K562 (cell line): Measurements from ENCODE around the gene DGLUCY. TPM values are rescaled to one million over a fixed set of nuclear protein-coding genes. Genes with fewer than 3 reads are reported as not detected.
A peak's percentile ranks its signal among the peaks of the same experiment; 100 is the strongest.

ENCODE experiments used
- ATAC-seq: fragments of 200-7000 bp; cut with Tn5 transposase; 3 replicates; pipeline ENCODE4 v1.9.1; 2020; ENCODE audit warnings: moderate library complexity
- BruUV-seq: library from RNA; stranded (reverse); fragments of 400-500 nt; replicated peaks from 2 replicates; lab custom pipeline; 2021; lab: Mats Ljungman, UMichigan
- CTCF ChIA-PET: fragments of 300-600 bp; formaldehyde crosslinking; extraction: SDS; loops from one replicate; lab custom pipeline; 2021; ENCODE audit warnings: low intra/inter-chr PET ratio; lab: Yijun Ruan, JAX
- POLR2A ChIA-PET: fragments of 300-600, 350-650 bp; sonication (Branson Sonifier 250); formaldehyde crosslinking; extraction: SDS; loops from one replicate; lab custom pipeline; 2021; ENCODE audit warnings: antibody characterized with exemption, inconsistent platforms; lab: Yijun Ruan, JAX
- DNase-seq, 4 experiments: peaks; one replicate each; pipeline versions ENCODE4 v3.0.0 to v3.0.0-alpha.2; 2011 to 2018; ENCODE audit warnings: low spot score in 3 of 4, mixed read lengths in 3 of 4; ENCODE audit errors: extremely low read depth in 1 of 4
- FAIRE-seq: peaks from 2 replicates; lab custom pipeline; 2011; peaks lifted over from hg19 to GRCh38; lab: Jason Lieb, UNC
- H2AFZ ChIP-seq: 2 replicates; pipeline ENCODE4 v1.6.0; 2011; ENCODE audit warnings: low read depth, low read length, control low read depth, inconsistent platforms
- H3K27ac ChIP-seq: fragments of 200-600 bp; 3 replicates; pipeline ENCODE4 v1.8.0; 2011; ENCODE audit warnings: low read depth, mild to moderate bottlenecking, control low read depth, inconsistent platforms, low read length, moderate library complexity, mixed read lengths; ENCODE audit errors: extremely low read depth
- H3K27me3 ChIP-seq, 2 experiments: fragments of 300-600 bp in 1 of 2; 2 replicates in 1 of 2; 3 replicates in 1 of 2; pipeline versions ENCODE4 v1.6.0 to v1.8.0; 2011; ENCODE audit warnings: inconsistent platforms in 2 of 2, low read length in 2 of 2, mild to moderate bottlenecking in 1 of 2, mixed read lengths in 1 of 2, moderate library complexity in 1 of 2; ENCODE audit not compliant: control insufficient read depth in 2 of 2, insufficient read depth in 2 of 2
- H3K36me3 ChIP-seq: fragments of 300-600 bp; 3 replicates; pipeline ENCODE4 v1.8.0; 2011; ENCODE audit warnings: mild to moderate bottlenecking, low read length, inconsistent platforms; ENCODE audit not compliant: control insufficient read depth, insufficient read depth
- H3K4me1 ChIP-seq, 2 experiments: fragments of 200-600 bp in 1 of 2; replicated peaks in 1 of 2; 2 replicates in 1 of 2; 3 replicates in 1 of 2; pipeline versions ENCODE4 v1.5.1 to v1.8.0; 2011; ENCODE audit warnings: inconsistent platforms in 2 of 2, low read length in 2 of 2, mild to moderate bottlenecking in 1 of 2, mixed read lengths in 1 of 2, moderate library complexity in 1 of 2; ENCODE audit not compliant: control insufficient read depth in 2 of 2, insufficient read depth in 2 of 2
- H3K4me2 ChIP-seq: 2 replicates; pipeline ENCODE4 v1.6.1; 2011; ENCODE audit warnings: low read length, control low read depth, inconsistent platforms, mixed read lengths; ENCODE audit not compliant: insufficient read depth
- H3K4me3 ChIP-seq: fragments of 200-600 bp; sonication (generic), shearing (Covaris generic); 2 replicates; pipeline ENCODE4 v1.5.1; 2016; ENCODE audit warnings: control low read depth, inconsistent platforms
- H3K79me2 ChIP-seq: fragments of 200-600 bp; 3 replicates; pipeline ENCODE4 v1.8.0; 2011; ENCODE audit warnings: low read length, inconsistent platforms; ENCODE audit not compliant: control insufficient read depth, insufficient read depth
- H3K9ac ChIP-seq, 2 experiments: 2 replicates each; pipeline versions ENCODE4 v1.6.0 to v1.6.1; 2011; ENCODE audit warnings: low read depth in 2 of 2, low read length in 2 of 2, control low read depth in 1 of 2, inconsistent platforms in 1 of 2, mild to moderate bottlenecking in 1 of 2, mixed read lengths in 1 of 2; ENCODE audit not compliant: insufficient read depth in 1 of 2
- H3K9me1 ChIP-seq: one replicate; pipeline ENCODE4 v1.6.0; 2011; ENCODE audit warnings: inconsistent platforms, mild to moderate bottlenecking, low read length, moderate library complexity; ENCODE audit not compliant: control insufficient read depth, insufficient read depth
- H3K9me3 ChIP-seq: replicated peaks from 2 replicates; pipeline ENCODE4 v1.5.1; 2011; ENCODE audit warnings: low read depth, low read length, inconsistent platforms; ENCODE audit not compliant: control insufficient read depth, insufficient read depth
- H4K20me1 ChIP-seq: replicated peaks from 2 replicates; pipeline ENCODE4 v1.6.1; 2011; ENCODE audit warnings: low read length, inconsistent platforms, mixed read lengths; ENCODE audit not compliant: control insufficient read depth, insufficient read depth
- CBX2 ChIP-seq: fragments of 200-600 bp; sonication (generic); IDR thresholded peaks from one replicate; pipeline ENCODE4 v1.6.1; 2012; ENCODE audit warnings: mild to moderate bottlenecking, low read length, inconsistent platforms; ENCODE audit not compliant: insufficient read depth, poor library complexity, severe bottlenecking
- CREBBP ChIP-seq: IDR thresholded peaks from one replicate; pipeline ENCODE4 v1.6.1; 2012; ENCODE audit warnings: low read depth, mild to moderate bottlenecking, control low read depth, inconsistent platforms, low read length
- KAT2B ChIP-seq: IDR thresholded peaks from one replicate; pipeline ENCODE4 v1.6.1; 2012; ENCODE audit warnings: low read depth, mild to moderate bottlenecking, control low read depth, inconsistent platforms, low read length, moderate library complexity
- MCM3 ChIP-seq: fragments of 450-650 bp; IDR thresholded peaks from 2 replicates; pipeline ENCODE4 v1.6.1; 2016
- MYBL2 ChIP-seq, 2 experiments: fragments of 450-650 bp in 1 of 2; sonication (generic) in 1 of 2; formaldehyde crosslinking in 1 of 2; IDR thresholded peaks; 2 replicates each; pipeline versions ENCODE4 v1.6.1 to v1.8.1; 2017 to 2022; ENCODE audit warnings: borderline replicate concordance in 1 of 2, inconsistent platforms in 1 of 2, low read depth in 1 of 2, mild to moderate bottlenecking in 1 of 2, missing genetic modification reagents in 1 of 2, moderate library complexity in 1 of 2
- TBL1XR1 ChIP-seq, 2 experiments: IDR thresholded peaks; 2 replicates each; pipeline ENCODE4 v1.6.1; 2012; ENCODE audit warnings: improper control_type of control experiment in 2 of 2, low read length in 2 of 2, mild to moderate bottlenecking in 1 of 2
- TGIF2 ChIP-seq: sonication (generic); formaldehyde crosslinking; IDR thresholded peaks from 2 replicates; pipeline ENCODE4 v1.8.1; 2022; ENCODE audit warnings: mild to moderate bottlenecking, missing genetic modification reagents, moderate library complexity
- TRIM24 ChIP-seq, 2 experiments: fragments of 450-650 bp; IDR thresholded peaks; 2 replicates each; pipeline ENCODE4 v1.6.1; 2016
- ZBTB8A ChIP-seq: fragments of 450-650 bp; IDR thresholded peaks from 2 replicates; pipeline ENCODE4 v1.6.1; 2018; ENCODE audit warnings: mild to moderate bottlenecking, moderate library complexity; ENCODE audit not compliant: partially characterized antibody
- ZFP36 ChIP-seq: fragments of 150-350 bp; IDR thresholded peaks from 2 replicates; pipeline ENCODE4 v1.6.1; 2018; ENCODE audit warnings: low read length, low read depth; ENCODE audit not compliant: partially characterized antibody
- ZNF436 ChIP-seq: fragments of 250-450, 450-650 bp; sonication (Bioruptor Pico); formaldehyde crosslinking; IDR thresholded peaks from 2 replicates; pipeline ENCODE4 v1.7.0; 2020; ENCODE audit warnings: mild to moderate bottlenecking
- ZNF780A ChIP-seq: fragments of 250-450 bp; sonication (Bioruptor Pico); IDR thresholded peaks from 2 replicates; pipeline ENCODE4 v1.5.0; 2021; ENCODE audit warnings: mild to moderate bottlenecking
- WGBS: fragments of 100-300 bp; shearing (Covaris generic); methylation state at CpG from one replicate; pipeline ENCODE4 v1.1.6; 2016; ENCODE audit warnings: low coverage, mixed read lengths; ENCODE audit not compliant: insufficient coverage; ENCODE audit errors: missing lambda C conversion rate; 5-methylcytosine and 5-hydroxymethylcytosine counted together
- in situ Hi-C: fragments of 300-500 bp; cut with MboI; formaldehyde crosslinking; loops from 4 replicates; pipeline ENCODE4 v1.15.0; 2018; ENCODE audit warnings: inconsistent platforms, mixed read lengths
- intact Hi-C: fragments of 100-400 bp; cut with micrococcal nuclease; formaldehyde crosslinking; loops from 2 replicates; pipeline ENCODE4 v1.14.2; 2022
- polyA plus RNA-seq, 8 experiments: library from polyadenylated mRNA; depleted of rRNA in 4 of 8; stranded (reverse) in 5 of 8; unstranded in 3 of 8; fragments of >200 nt; fragmentation: Nextera tagmentation in 2 of 8; fragmentation: Illumina TruSeq in 1 of 8; extraction: Ambion mirVana in 2 of 8; extraction: Trizol in 1 of 8; gene quantifications; 2 replicates each; pipeline versions ENCODE4 v1.2.1 to v1.2.3, GENCODE V29; 2011 to 2014; ENCODE audit warnings: inconsistent platforms in 1 of 8, missing spikeins in 1 of 8
- total RNA-seq, 7 experiments: library from RNA; depleted of rRNA in 6 of 7; stranded (reverse); fragments of >200 nt in 6 of 7; fragmentation: Illumina TruSeq in 2 of 7; extraction: Trizol in 2 of 7; gene quantifications; 2 replicates each; pipeline versions ENCODE4 v1.2.1 to v1.2.3, GENCODE V29; 2011 to 2021; ENCODE audit warnings: low replicate concordance in 1 of 7
- TF ChIP-seq, protein P1 (sequence below), 3 experiments: IDR thresholded peaks in 2 of 3; conservative IDR thresholded peaks in 1 of 3; 2 replicates each; pipeline ENCODE4 v1.5.1; 2011 to 2012; ENCODE audit warnings: low read length in 3 of 3, mild to moderate bottlenecking in 3 of 3, control low read depth in 2 of 3, improper control_type of control experiment in 1 of 3, inconsistent platforms in 1 of 3, low read depth in 1 of 3, mixed read lengths in 1 of 3, moderate library complexity in 1 of 3; ENCODE audit not compliant: insufficient read depth in 2 of 3
- TF ChIP-seq, protein P2 (sequence below): sonication (generic); formaldehyde crosslinking; IDR thresholded peaks from 2 replicates; pipeline ENCODE4 v1.8.1; 2023; ENCODE audit warnings: mild to moderate bottlenecking, missing genetic modification reagents

The DGLUCY gene
- total and polyA plus RNA-seq, 9 of the 15 experiments (the other 6 are each of a cell fraction or from before 2014, with no cell fraction given): 9.9 to 28.4 (median 21.0) TPM

DNA sequence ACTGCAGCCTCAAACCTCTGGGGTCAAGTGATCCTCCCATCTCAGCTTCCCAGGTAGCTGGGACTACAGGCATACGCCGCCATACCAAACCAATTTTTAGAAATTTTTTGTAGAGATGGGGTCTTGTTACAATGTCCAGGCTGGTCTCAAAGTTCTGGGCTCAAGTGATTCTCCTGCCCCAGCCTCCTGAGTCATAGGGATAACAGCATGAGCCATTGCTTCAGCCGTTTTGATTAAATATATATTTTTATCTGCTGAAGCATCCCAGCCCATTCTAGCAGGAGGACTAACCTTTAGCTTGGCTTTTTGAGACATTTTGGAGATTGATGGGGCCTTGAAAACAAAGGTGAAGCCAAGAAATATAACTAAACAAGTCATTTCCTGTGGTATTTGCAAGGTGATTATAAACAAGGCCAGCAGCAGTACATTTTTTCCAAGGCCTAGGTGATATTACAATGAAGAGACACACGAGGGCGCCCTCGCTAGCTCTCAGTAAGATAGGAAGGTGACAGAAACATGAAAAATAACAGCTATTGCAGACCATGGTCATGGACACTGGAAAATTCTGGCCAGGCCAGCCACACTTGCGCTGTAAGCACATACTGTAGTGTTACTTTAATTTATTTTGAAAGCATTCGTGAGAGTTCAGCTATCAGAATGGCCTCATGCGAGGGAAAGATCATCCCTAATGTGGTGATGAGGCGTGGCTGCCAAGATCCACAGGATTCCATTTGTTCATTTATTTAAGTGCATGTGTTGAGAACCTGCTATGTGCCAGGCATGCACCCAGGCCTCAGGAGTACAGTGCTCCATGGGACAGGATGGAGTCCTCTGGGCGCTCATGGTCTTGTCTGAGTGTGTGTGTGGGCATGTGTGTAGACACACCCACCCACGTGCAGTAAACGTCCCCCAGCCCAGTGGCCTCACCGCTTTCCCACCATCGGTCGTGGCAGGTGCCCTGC is 63.5 kb downstream of the DGLUCY start (continued):
- TF ChIP-seq CBX2 (no peak), ZNF780A (CRISPR knock-in tag) (no peak), TRIM24 (IDR thresholded peaks at IDR 0.05) (no peak)
- TF ChIP-seq, protein P1, sequence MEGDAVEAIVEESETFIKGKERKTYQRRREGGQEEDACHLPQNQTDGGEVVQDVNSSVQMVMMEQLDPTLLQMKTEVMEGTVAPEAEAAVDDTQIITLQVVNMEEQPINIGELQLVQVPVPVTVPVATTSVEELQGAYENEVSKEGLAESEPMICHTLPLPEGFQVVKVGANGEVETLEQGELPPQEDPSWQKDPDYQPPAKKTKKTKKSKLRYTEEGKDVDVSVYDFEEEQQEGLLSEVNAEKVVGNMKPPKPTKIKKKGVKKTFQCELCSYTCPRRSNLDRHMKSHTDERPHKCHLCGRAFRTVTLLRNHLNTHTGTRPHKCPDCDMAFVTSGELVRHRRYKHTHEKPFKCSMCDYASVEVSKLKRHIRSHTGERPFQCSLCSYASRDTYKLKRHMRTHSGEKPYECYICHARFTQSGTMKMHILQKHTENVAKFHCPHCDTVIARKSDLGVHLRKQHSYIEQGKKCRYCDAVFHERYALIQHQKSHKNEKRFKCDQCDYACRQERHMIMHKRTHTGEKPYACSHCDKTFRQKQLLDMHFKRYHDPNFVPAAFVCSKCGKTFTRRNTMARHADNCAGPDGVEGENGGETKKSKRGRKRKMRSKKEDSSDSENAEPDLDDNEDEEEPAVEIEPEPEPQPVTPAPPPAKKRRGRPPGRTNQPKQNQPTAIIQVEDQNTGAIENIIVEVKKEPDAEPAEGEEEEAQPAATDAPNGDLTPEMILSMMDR (IDR thresholded peaks at IDR 0.05 in 2 of 3, conservative IDR thresholded peaks at IDR 0.05 in 1 of 3; ENCODE audit: insufficient read depth in 2 of 3, low read depth in 1 of 3, low read length in 3 of 3): peak; percentile 69 to 77 (median 73)
- TF ChIP-seq, all 486 proteins: peak for 12

DNA sequence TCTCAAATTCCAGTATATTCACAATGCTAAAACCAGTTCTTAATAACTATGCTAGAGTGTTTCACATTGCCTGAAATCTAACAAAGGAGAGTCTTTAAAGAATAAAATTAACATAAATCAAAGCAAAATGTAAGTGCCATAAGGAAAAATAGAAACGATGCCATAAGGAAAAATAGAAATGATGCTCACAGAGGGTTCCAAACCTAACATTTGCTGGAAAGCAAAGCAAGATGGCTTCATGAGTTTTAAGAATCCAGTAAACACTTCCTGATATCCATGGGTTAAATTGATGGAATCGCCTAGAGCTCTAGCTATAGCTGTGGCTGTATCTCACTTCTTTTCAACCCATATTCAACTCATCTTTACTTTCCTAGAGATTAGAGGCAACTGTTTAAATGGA is 66.7 kb downstream of the DGLUCY start:
- Histone ChIP-seq H3K4me1 (peaks cover 0 to 2% of the 10 kb centered on the region in 2 experiments; a peak in 2 of 5 replicates), H3K4me3 (no peak overlapping the region), H3K79me2 (no peaks in the 10 kb centered on the region), H3K9me1 (no peaks in the 10 kb centered on the region), H3K36me3 (peaks cover 29% of the 10 kb centered on the region; the same call in 1 of the 3 replicates), H3K27ac (no peak overlapping the region), H3K4me2 (no peak overlapping the region), H2AFZ (no peak overlapping the region), H3K27me3 (no peaks in the 10 kb centered on the region), H4K20me1 (no peaks in the 10 kb centered on the region), H3K9me3 (no peaks in the 10 kb centered on the region), H3K9ac (no peak overlapping the region)
- ChIA-PET POLR2A (interaction anchor here (0.5 kb wide), 1 partner anchor 401 kb away, joined by 3 read pairs; no protein-coding TSS in a partner anchor), CTCF (no interaction called here)
- ATAC-seq (no peak), FAIRE-seq (no peak), DNase-seq (no peak)
- WGBS: 71% methylated on average over 2 of the region's 2 CpGs
- intact Hi-C loops: no loop called here
- in situ Hi-C loops: no loop called here
- BruUV-seq: no TSS peak
- no peak for TF ChIP-seq ZNF436 (CRISPR knock-in tag)
- no peak for TF ChIP-seq KAT2B
- no peak for TF ChIP-seq ZBTB8A
- TF ChIP-seq MCM3: no peak
- TF ChIP-seq, protein P2, sequence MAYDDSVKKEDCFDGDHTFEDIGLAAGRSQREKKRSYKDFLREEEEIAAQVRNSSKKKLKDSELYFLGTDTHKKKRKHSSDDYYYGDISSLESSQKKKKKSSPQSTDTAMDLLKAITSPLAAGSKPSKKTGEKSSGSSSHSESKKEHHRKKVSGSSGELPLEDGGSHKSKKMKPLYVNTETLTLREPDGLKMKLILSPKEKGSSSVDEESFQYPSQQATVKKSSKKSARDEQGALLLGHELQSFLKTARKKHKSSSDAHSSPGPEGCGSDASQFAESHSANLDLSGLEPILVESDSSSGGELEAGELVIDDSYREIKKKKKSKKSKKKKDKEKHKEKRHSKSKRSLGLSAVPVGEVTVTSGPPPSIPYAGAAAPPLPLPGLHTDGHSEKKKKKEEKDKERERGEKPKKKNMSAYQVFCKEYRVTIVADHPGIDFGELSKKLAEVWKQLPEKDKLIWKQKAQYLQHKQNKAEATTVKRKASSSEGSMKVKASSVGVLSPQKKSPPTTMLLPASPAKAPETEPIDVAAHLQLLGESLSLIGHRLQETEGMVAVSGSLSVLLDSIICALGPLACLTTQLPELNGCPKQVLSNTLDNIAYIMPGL (CRISPR knock-in tag): no peak
- no peak for TF ChIP-seq TBL1XR1 (IDR thresholded peaks at IDR 0.05; ENCODE audit: low read length in 2 of 2)
- no peak for TF ChIP-seq MYBL2 (IDR thresholded peaks at IDR 0.05; ENCODE audit: low read depth)
- TF ChIP-seq MYBL2 (CRISPR knock-in tag; IDR thresholded peaks at IDR 0.05; ENCODE audit: borderline replicate concordance): no peak
- no peak for TF ChIP-seq ZFP36
- TF ChIP-seq CREBBP: no peak
- no peak for TF ChIP-seq TGIF2 (CRISPR knock-in tag)
